NCI-H2171 (cell line): ENCODE measurements around the gene SPHK2.
"Not testable (repeated sequence)": the region's sequence is repeated elsewhere in the genome, so short reads cannot be mapped to it uniquely, and the experiment has no call there.

Experiments used
- DNase-seq: peaks from one replicate; lab custom pipeline; 2025; lab: John Stamatoyannopoulos, UW

SPHK2 gene

DNA sequence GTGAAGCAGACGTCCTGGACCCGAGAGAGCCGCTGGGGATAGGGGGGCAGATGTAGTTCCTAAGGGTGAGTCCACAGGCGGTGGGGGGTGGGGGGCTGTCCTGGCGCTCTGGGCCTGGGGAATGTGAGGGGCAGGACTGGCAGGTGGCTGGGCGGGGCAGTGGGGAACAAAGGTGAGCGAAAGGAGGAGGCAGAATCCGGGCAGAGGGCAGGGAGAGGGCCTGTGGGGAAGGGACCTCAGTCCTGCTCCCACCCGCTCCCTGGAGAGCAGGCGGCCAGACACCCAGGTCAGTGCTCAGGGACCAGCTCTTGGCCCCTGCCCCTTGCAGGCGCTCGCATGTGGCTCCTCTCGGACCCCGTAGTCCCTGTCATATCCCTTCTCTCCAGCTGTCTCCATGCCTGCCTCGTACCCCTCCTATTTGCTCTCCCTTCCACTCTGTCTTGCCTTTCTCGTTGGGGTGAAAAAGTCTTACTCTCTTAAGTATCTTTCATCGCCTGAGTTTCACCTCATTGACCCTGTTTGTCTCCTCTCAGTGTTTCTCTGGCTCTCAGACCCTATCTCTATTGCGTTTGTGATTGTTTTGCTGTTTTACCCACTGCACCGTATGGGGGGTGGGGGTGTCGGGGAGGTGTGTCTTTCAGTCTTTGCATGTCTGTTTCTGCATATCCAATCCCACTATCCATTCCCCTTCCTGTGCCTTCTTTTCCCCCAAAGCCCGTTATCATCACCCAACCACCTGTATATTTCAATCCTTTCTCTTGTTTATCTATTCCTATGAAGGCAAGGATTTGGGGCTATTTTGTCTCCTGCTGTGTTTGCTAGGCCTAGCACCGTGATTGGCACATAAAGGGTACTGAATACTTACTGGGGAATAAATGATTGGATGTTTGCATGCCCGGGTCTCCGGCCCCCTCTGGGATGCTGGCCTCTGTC lies 5.8 kb downstream of the SPHK2 start:
- DNase-seq = peak; percentile 29

DNA sequence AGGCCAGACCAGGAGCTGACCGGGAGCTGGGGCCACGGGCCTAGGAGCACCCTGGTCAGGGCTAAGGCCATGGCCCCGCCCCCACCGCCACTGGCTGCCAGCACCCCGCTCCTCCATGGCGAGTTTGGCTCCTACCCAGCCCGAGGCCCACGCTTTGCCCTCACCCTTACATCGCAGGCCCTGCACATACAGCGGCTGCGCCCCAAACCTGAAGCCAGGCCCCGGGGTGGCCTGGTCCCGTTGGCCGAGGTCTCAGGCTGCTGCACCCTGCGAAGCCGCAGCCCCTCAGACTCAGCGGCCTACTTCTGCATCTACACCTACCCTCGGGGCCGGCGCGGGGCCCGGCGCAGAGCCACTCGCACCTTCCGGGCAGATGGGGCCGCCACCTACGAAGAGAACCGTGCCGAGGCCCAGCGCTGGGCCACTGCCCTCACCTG lies 6.6 kb downstream of the SPHK2 start:
- DNase-seq = no peak

GRCh38 chr19:48627201-48627864 lies 8.0 kb downstream of the SPHK2 start:
- DNase-seq = no peak

- no peak for DNase-seq
Measured at GRCh38 chr19:48627865-48628314, 8.6 kb downstream of the SPHK2 start.

DNA sequence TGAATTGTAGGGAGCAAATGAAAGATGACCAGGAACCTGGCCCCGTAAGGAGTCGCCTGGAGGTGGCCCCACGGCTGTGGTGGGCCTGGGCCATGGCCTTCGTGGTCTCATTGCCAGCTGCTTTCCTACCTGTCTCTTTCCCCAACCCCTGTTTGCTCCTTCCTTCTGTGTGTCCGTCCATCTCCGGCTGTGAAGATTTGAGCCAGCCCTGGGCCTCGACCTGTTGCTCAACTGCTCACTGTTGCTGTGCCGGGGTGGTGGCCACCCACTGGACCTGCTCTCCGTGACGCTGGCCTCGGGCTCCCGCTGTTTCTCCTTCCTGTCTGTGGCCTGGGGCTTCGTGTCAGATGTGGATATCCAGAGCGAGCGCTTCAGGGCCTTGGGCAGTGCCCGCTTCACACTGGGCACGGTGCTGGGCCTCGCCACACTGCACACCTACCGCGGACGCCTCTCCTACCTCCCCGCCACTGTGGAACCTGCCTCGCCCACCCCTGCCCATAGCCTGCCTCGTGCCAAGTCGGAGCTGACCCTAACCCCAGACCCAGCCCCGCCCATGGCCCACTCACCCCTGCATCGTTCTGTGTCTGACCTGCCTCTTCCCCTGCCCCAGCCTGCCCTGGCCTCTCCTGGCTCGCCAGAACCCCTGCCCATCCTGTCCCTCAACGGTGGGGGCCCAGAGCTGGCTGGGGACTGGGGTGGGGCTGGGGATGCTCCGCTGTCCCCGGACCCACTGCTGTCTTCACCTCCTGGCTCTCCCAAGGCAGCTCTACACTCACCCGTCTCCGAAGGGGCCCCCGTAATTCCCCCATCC lies 9.4 kb downstream of the SPHK2 start:
- DNase-seq = no peak

DNA sequence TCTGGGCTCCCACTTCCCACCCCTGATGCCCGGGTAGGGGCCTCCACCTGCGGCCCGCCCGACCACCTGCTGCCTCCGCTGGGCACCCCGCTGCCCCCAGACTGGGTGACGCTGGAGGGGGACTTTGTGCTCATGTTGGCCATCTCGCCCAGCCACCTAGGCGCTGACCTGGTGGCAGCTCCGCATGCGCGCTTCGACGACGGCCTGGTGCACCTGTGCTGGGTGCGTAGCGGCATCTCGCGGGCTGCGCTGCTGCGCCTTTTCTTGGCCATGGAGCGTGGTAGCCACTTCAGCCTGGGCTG lies 9.9 kb downstream of the SPHK2 start:
- no peak for DNase-seq

DNA sequence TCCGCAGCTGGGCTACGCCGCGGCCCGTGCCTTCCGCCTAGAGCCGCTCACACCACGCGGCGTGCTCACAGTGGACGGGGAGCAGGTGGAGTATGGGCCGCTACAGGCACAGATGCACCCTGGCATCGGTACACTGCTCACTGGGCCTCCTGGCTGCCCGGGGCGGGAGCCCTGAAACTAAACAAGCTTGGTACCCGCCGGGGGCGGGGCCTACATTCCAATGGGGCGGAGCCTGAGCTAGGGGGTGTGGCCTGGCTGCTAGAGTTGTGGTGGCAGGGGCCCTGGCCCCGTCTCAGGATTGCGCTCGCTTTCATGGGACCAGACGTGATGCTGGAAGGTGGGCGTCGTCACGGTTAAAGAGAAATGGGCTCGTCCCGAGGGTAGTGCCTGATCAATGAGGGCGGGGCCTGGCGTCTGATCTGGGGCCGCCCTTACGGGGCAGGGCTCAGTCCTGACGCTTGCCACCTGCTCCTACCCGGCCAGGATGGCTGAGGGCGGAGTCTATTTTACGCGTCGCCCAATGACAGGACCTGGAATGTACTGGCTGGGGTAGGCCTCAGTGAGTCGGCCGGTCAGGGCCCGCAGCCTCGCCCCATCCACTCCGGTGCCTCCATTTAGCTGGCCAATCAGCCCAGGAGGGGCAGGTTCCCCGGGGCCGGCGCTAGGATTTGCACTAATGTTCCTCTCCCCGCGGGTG lies 10.4 kb downstream of the SPHK2 start:
- DNase-seq = peak; percentile 47

DNA sequence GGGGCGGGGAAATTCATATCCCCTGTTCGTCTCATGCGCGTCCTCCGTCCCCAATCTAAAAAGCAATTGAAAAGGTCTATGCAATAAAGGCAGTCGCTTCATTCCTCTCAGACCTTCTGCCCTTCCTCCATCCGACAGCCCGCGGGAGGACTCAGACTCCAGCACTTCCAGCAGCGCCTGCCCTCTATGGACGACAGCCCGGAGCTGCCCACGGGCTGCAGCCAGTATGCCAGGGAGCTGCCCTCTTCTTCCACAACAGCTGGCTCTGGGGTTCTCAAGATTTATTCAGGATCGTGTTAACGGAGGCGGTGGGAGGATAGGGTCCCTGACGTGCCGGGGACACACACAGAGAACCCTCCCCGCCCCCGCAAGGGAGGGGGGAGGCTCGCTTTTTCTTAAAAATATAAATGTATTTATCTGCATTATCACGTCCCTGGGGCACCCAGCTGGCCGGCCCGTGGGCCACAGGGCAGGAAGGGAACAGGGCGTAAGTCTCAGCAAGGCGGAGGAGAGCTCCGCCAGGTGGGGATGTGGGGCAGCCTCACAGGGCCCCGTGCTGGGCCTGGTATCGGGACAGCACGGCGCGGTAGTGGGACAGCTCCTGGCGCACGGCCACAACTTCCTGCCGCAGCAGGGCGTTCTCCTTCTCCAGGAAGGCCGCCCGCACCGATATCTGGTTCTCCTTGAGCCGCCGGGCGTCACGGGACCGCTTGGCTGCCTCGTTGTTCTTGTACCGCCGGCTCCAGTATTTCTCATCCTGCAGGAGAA lies 11.2 kb downstream of the SPHK2 start:
- no peak for DNase-seq

- DNase-seq = no peak
Measured at GRCh38 chr19:48631225-48631624, 11.9 kb downstream of the SPHK2 start.

DNA sequence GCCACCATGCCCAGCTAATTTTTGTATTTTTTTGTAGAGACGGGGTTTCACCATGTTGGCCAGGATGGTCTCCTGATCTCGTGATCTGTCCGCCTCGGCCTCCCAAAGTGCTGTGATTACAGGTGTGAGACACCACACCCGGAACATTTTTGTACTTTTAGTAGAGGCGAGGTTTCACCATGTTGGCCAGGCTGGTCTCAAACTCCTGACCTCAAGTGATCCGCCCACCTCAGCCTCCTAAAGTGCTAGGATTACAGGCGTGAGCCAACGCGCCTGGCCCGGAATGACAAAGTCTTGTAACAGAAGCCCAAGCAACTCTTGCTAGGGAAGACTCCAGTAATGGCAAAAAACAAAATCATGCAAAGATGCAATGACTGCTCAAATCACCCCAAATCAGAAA lies 13.0 kb downstream of the SPHK2 start:
- not testable (repeated sequence) for DNase-seq

GRCh38 chr19:48632692-48633147 lies 13.4 kb downstream of the SPHK2 start:
- DNase-seq = no peak

DNA sequence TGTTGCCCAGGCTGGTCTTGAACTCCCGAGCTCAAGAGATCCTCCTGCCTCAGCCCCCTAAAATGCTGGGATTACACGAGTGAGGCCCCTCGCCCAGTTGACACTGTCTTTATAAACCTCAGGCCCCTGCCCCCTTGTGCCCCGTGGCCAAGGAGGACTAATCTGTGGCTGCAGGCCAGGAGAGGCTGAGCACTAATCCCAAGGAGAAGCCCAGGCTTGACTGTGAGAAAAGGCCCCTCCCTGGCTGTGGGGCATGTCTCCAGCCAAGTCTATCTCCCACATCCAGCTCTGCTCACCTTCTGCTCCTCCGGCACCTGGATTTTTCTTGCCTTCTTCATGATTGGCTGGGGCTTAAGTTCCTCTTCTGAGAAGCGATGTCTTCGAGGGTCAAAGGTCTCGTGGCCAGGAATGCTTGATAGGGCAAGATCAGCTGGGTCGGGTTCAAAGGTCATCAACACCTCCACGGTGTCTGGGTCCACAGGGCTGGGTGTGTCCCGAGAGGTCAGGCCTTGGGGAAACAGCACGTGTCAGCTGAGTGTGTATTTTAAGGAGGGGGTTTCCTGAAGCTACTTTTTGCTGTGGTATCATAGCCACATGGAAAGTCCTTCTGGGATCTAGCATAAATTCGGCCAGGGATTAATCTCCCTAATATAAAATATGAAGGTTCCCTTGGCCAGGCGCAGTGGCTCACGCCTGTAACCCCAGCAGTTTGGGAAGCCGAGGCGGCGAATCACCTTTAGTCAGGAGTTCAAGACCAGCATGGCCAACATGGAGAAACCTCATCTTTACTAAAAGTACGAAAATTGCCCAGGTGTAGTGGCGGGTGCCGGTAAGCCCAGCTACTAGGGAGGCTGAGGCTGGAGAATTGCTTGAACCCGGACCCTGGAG lies 14.1 kb downstream of the SPHK2 start:
- DNase-seq = no peak

DNA sequence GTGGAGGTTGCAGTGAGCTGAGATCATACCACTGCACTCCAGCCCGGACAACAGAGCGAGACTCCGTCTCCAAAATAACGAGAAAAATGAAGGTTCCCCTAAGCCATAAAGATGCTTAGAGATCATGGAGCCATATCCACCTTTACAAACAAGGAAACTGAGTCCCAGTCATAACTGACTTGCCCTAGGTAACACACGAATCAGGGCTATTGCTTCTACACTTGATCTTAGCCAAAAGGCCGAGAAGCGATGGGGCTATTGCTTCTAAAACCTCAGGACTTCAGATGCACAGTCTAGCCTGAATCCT lies 14.7 kb downstream of the SPHK2 start:
- no peak for DNase-seq

DNA sequence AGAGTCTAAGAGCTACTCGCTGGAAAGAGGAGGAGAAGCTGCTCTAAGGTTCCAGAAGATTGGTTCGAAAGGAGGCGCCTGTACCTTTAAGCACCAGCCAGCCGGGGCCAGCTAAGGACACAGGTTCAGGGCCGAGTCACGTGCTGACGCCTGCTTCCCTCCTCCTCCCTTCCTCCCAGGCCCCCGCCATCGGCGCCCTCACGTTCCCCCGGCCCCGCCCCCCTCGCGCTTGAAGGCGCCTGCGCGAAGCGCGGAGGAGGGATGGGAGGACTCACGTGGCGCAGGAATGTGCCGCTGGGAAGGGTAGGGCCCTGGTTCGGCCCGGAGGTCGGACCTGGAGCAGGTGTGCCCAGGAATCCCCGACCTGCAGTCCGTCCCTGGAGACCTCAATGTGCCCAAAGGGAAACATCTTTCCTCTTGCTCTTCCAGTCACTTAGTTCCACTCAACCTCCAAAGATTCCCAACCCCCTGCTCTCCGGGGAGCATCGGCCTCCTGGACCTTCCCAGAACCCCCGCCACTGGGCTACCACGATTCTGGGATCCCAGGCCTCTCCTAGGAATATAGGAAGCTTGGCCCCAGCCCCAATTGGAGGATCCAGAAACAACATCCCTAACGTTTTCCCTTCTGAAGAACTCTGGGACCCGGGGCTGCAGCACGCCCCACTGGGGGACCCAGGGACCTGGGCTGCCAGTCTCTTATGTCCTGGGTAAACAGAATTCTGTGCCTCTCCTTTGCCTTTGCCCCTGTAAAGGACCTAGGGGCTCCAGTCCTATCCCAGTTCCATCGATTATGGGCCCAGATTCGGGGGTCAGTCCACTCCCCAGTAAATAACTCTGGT lies 15.3 kb downstream of the SPHK2 start:
- DNase-seq = peak; percentile 97

DNA sequence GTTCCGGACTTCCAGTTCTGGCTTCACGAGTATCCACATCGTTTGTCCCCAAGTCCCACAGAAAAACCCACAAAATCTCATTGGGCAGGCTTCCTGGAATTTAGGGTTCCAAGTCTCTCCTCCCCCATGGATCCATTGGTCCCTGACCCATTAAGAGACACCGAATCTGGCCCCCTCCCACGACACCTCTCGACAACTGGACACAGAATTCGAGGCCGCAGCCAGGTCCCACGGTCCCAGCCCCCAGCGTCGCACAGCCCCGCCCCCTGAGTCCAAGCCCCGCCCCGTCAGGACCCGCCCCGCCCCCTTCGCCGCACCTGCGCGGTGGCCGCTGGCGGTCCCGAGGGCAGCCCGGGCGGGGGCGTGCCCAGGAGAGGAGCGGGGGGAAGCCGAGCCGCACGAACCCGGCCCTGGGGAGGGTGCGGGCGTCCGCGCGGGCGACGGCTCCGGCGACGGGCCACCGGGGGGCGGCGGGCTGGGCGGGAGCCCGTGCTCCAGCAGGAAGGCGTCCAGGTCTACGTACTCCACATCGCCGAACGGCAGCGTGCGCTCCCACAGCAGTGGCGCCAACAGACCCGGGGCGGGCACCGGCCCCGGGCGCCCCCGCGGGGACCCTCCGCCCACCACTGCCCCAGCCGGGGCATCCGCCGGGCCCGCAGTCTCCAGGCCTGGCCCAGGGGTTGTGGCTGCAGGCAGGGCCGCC lies 16.1 kb downstream of the SPHK2 start:
- DNase-seq = peak; percentile 69

- peak; percentile 54 for DNase-seq
Measured at GRCh38 chr19:48635966-48636858, 16.9 kb downstream of the SPHK2 start.

- no peak for DNase-seq
Measured at GRCh38 chr19:48636859-48637448, 17.6 kb downstream of the SPHK2 start, which contains the start of gene DBP. TSS of gene DBP (minus strand) at chr19:48637379. CDS start at chr19:48636994, 385 bp downstream.
